Activated CD4-positive, alpha-beta T cell treated with anti-CD3 and anti-CD28 coated beads, Interleukin-2, amount 10 ng/mL, durations not matched to agents 24 days and 14 days (primary cell): ENCODE results near the gene PPIL3. TPM values are rescaled to one million over a fixed set of nuclear protein-coding genes. Genes with fewer than 3 reads are reported as not detected.

ENCODE experiments used
- total RNA-seq: library from RNA; stranded (reverse); gene quantifications from 2 replicates; pipeline ENCODE4 v1.2.3, GENCODE V29; 2022

PPIL3 gene
- total RNA-seq, 1 donor from 2014 or later: 52.6 TPM

Other genes with a start within 250 kb of the PPIL3 start
- gene BZW1, start 77.2 kb downstream of the PPIL3 start, total RNA-seq: 489 and 490 TPM in 2 replicates
- gene CLK1, start 24.4 kb downstream of the PPIL3 start, total RNA-seq: 99.3 and 100 TPM in 2 replicates
- 30.7 and 33.4 TPM in 2 replicates for gene NIF3L1, start 294 bp upstream of the PPIL3 start, total RNA-seq
- 64.2 and 66.5 TPM in 2 replicates for gene ORC2, start 74.6 kb upstream of the PPIL3 start, total RNA-seq
- gene HYCC2, start 182.6 kb upstream of the PPIL3 start, total RNA-seq: 24.4 and 26.2 TPM in 2 replicates
- gene NDUFB3, start 182.9 kb upstream of the PPIL3 start, total RNA-seq: 112 and 113 TPM in 2 replicates
- 402 and 415 TPM in 2 replicates for gene CFLAR, start 227.1 kb upstream of the PPIL3 start, total RNA-seq